Stimulated activated CD4-positive, alpha-beta T cell treated with anti-CD3 and anti-CD28 coated beads, Interleukin-4, amount 100 ng/mL, for 4 hours (primary cell): ENCODE measurements around the gene AIF1.
A peak's percentile ranks its signal among the peaks of the same experiment; 100 is the strongest.
"Not testable (repeated sequence)": the region's sequence is repeated elsewhere in the genome, so short reads cannot be mapped to it uniquely, and the experiment has no call there.

ENCODE experiments used
- DNase-seq, 2 experiments: peaks; one replicate each; pipeline ENCODE4 v3.0.0-alpha.2; 2020

The AIF1 gene

GRCh38 chr6:31580807-31581433, 34.1 kb upstream of the AIF1 start:
- peak; percentile 84 to 92 for DNase-seq

DNA sequence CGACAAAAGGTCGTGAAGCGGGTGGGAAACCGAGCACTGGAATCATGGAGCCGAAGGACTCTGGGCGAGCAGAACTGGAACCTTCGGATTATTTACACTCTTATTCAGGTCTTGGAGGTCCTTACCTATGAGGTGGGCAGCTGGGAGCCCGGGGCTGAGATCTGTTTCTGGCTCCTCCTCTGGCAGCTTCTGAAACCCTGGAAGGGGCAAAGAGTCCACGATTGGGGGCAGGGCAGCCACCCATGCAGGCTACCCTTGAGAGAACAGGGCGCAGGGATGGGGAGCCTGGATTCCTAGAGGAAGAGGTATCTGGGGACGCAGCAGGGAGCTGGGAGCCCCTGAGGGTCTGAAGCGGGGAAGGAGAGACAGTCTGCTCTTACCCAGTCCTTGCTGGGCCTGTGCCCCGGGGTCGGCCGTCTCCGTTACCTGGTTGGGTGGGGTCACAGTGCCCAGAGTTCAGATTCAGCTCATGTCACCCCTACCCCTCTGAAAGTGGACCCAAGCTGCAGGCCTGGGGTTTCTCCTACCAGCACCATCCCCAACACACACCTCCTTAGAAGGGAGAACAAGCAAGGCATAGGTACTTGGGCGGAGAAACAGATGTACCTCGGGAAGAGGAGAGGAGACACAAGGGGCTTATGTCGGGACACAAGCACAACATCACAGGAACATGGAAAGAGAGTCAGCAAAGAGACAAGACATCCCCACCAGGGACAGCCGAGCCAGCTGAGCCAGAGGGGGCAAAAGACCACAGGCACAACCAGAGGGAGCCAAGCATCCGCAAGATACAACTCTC, 33.4 kb upstream of the AIF1 start:
- no peak for DNase-seq

- DNase-seq: peak; percentile 53 to 72
Measured at GRCh38 chr6:31582230-31582643, 32.8 kb upstream of the AIF1 start, which contains the start of gene LTB. LTB (minus strand) TSS chr6:31582424; CDS start chr6:31582417, 7 bp downstream.

DNA sequence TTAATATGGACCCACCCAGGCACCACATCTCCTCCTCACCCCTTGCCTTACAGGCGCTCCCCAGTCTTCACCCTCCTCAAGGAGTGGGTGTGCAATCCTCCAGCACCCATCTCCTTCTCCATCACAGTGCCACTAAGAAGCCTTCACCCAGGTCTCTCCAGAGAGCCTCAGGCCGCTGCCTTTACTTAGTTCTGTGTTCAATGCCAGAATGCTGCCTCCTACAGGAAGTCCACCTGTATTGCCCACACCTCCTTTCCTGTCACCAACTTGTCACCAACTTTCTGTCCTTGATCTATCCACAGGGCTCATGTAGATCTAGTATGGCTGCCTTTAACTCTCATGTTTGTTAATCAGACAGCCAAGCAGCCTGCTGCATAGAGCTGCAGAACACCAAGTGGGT, 29.5 kb upstream of the AIF1 start:
- peak in 1 of 2 experiments; percentile 40 for DNase-seq

DNA sequence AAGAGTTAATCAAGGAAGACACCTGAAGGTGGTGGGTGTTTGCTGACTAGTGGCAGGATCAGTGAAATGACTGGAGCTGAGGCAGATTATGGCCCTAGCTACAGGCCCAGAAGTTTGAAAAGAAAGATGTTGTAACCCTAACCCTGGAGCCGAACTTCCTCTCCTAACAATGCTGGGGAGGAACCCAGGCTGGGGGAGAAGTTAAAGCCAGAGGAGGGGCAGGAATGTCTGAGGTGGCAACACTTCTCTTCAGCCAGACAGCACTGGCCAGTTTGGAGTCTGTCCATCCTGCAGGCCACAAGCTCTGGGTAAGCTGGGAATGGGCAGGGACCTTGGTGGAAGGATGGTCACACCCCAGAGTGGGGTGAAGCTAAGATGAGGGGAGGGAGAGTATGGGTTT, 29.0 kb upstream of the AIF1 start, which contains the start of gene LST1:
Gene LST1, plus strand, starts transcription at position 270 of the 400 bp plus-strand sequence. CDS start 1,023 bp downstream, outside the sequence.
- DNase-seq: no peak

DNA sequence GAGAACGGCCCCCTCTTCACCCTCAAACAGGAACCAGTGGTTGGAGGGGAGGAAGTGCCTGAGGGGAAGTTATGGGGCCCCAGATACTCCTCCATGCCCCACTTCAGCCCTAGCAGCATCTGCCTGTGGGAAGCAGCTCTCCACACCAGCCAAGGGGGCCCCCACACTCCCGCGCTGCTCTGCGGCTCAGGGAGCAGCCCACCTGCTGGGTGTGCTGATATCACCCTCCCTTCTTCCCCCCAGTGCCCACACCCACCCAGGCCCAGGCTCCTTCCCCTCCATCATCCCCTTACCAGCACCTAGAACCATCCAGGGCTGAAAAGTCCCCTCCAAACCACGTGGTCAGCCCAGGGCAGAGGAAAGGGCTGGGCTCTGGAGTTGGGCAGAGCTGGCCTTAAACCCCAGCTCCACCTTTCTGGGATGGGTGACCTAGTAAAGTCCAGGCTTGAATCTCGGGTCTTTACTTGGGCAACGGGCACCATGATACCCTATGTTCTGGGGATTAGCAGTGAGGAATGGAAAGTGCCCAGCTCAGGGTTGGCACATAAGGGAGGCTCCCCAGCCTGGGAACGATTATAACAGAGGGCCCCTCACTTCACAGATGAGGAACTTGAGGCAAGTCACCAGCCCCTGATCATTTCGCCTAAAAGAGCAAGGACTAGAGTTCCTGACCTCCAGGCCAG, 28.3 kb upstream of the AIF1 start:
- DNase-seq: no peak

- DNase-seq: no peak
Measured at GRCh38 chr6:31587791-31588777, 26.9 kb upstream of the AIF1 start.

DNA sequence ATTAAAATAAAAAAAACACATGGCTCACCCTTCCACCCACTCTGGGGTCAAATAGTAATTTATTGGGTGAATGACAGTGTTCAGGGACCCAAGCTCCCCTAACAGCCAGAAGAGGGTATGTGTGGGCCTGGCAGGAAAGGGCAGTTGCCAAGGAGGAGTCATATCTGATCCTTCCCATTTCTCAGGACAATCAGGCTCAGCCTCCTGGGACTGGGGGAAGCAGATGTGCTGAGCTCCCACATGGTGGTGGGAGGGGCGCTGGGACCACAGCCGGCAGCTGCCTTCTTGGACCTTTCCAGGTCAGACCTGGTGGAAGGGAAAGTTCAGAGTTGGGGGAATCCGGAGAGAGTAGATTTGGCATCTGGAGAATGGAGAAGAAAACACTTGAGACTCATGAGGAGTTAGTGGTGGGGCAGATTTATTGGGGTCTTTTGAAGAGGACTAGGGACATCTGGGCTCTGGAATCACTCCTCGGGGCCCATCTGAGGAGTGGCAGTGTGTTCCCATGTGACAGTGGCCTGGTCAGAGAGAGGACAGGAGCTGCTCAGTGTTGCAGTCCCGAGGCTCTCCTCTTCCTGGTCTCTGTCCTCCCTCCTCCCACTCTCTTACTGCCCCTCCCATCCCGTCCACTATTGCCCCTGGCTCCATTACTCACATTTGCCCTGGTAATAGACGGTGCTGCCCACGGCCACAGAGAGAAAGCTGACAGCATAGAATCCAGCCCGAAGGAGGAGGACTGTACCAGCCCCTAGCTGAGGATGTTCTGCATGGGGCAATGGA, 26.0 kb upstream of the AIF1 start:
- DNase-seq: no peak

GRCh38 chr6:31590691-31591090, 24.3 kb upstream of the AIF1 start:
- not testable (repeated sequence) for DNase-seq

- no peak for DNase-seq
Measured at GRCh38 chr6:31592396-31592771, 22.6 kb upstream of the AIF1 start.

- DNase-seq: peak in 1 of 2 experiments; percentile 45
Measured at GRCh38 chr6:31597006-31597405, 18.0 kb upstream of the AIF1 start.

DNA sequence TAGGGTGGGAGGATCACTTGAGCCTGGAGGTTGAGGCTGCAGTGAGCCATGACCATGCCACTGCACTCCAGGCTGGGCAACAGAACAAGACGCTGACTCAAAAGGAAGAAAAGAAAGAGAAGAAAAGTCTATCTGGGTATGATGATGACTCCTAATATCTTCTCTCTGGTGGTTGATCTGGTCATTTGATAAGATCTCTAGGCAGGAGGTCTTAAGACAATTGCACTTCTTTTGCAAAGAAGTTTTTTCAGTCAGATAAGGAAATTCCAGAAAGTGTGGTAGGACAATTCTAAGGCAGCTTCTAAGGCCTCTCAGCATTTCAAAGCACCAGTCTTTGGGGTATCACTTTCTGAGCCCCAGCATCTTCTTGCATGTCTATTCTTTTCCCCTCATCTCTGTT, 7.7 kb upstream of the AIF1 start:
- DNase-seq: no peak

- no peak for DNase-seq
Measured at GRCh38 chr6:31609519-31610406, 5.3 kb upstream of the AIF1 start.

DNA sequence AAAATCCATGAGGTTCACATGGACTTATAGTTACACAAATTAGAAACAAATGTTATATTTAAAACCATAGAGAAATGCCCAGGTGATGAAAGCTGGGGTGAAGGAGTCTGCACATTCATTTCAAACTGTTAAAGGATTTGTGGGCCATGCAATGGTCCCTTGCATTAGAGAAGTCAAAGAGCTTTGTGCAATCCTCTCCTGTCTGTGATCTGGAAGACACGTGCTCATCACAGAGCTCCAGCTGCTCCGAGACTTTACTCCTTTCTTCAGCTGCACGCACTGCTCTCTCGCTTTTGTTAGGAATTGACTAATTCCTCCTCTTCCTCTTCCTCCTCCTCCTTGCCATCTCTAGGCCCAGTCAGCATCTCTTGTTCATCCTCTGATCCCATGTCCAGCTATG, 4.1 kb upstream of the AIF1 start:
- no peak for DNase-seq

- no peak for DNase-seq
Measured at GRCh38 chr6:31614075-31614619, 887 bp upstream of the AIF1 start.

DNA sequence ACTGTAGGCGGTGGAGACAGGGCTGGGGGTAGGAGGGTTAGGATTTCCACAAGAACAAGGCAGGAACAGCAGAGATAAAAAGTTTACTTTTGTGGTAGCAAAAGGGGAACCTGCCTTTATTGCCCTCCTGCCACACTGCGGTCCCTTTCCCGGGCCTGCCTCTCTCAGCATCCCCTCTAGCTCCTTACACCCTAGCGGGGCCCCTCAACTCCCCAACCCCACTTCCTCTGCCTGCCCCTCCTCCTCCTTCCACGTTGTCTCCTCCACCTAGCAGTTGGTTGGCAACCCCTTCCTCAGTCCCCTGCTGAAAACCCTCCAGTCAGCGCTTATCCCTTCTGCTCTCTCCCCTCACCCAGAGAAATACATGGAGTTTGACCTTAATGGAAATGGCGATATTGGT, 714 bp downstream of the AIF1 start:
- DNase-seq: no peak

GRCh38 chr6:31617010-31617409, 2.0 kb downstream of the AIF1 start:
- no peak for DNase-seq

- DNase-seq: peak; percentile 91 to 97
Measured at GRCh38 chr6:31619805-31620585, 5.0 kb downstream of the AIF1 start.

DNA sequence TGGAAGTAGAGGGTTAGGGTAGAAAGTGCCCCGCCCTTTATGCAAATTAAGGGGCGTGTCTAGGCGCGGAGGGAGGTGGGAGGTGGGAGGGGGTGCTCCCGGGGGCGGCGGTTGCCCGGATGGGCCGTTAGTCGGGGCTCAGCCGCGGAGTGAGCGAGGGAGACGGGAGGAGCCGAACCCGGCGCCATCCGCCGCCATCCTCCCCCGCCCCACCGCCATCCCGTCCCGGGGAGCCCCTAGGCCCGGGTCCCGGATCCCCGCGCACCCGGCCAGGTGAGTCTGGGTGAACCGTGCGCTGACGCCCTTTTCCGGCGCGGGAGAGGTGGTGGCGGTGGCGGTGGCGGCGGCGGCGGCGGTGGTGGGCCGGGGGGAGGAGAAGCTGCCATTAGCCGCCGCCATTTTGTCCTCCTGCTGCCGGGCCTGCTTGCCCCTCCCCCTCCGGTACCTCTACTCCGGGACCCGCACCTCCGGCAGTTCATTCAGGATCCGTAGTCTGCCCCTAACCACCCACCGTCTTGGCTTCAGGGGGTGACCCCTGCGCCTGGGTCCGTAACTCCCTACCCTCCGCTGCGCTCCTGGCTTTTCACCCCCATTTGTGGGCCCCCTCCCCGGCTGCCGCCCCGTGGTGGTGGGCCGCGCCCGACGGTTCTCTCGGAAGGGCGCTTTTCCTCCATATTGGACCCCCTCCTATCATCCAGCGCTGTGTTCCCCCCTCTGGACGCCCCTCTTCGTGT, 5.7 kb downstream of the AIF1 start, which contains the start of gene PRRC2A:
Gene PRRC2A, plus strand, starts transcription at position 130 of the 734 bp plus-strand sequence. CDS start 2,075 bp downstream, outside the sequence.
- DNase-seq: peak in 1 of 2 experiments; percentile 91
